Stimulated activated naive CD8-positive, alpha-beta T cell treated with anti-CD3 and anti-CD28 coated beads, Interleukin-15, Interleukin-2, amounts not matched to agents 100 ng/mL and 50 ng/mL, for 24 hours (primary cell): ENCODE results near the gene TENM3.

Source experiments
- H3K27ac Mint-ChIP-seq: one replicate; pipeline ENCODE4 v1.8.0; 2021; ENCODE audit warnings: mild to moderate bottlenecking, mixed read lengths
- H3K27me3 Mint-ChIP-seq: one replicate; pipeline ENCODE4 v1.8.0; 2021; ENCODE audit warnings: mixed read lengths
- H3K36me3 Mint-ChIP-seq: one replicate; pipeline ENCODE4 v1.8.0; 2021; ENCODE audit warnings: low read depth, mixed read lengths
- H3K4me1 Mint-ChIP-seq: one replicate; pipeline ENCODE4 v1.8.0; 2021; ENCODE audit warnings: low read depth, mixed read lengths
- H3K4me3 Mint-ChIP-seq: one replicate; pipeline ENCODE4 v1.8.0; 2021; ENCODE audit warnings: mild to moderate bottlenecking, mixed read lengths
- H3K9me3 Mint-ChIP-seq: one replicate; pipeline ENCODE4 v1.8.0; 2021; ENCODE audit warnings: mixed read lengths

TENM3 gene

GRCh38 chr4:182280436-182281111, 37.4 kb downstream of the TENM3 start:
- H3K4me3 Mint-ChIP-seq, result no peak overlapping the region
- H3K36me3 Mint-ChIP-seq, result no peaks in the 10 kb centered on the region
- H3K4me1 Mint-ChIP-seq, result no peaks in the 10 kb centered on the region
- peaks cover 3% of the 10 kb centered on the region for H3K9me3 Mint-ChIP-seq
- H3K27ac Mint-ChIP-seq, result no peak overlapping the region
- H3K27me3 Mint-ChIP-seq, result no peaks in the 10 kb centered on the region

GRCh38 chr4:182286035-182286434, 42.8 kb downstream of the TENM3 start:
- H3K4me1 Mint-ChIP-seq, result no peaks in the 10 kb centered on the region
- H3K27ac Mint-ChIP-seq, result no peak overlapping the region
- H3K36me3 Mint-ChIP-seq, result no peaks in the 10 kb centered on the region
- no peak overlapping the region for H3K4me3 Mint-ChIP-seq
- no peaks in the 10 kb centered on the region for H3K27me3 Mint-ChIP-seq
- peaks cover 10% of the 10 kb centered on the region for H3K9me3 Mint-ChIP-seq

- H3K4me3 Mint-ChIP-seq, result no peak overlapping the region
- H3K27me3 Mint-ChIP-seq, result no peaks in the 10 kb centered on the region
- H3K27ac Mint-ChIP-seq, result no peak overlapping the region
These were observed 43.7 kb downstream of the TENM3 start for GRCh38 chr4:182286931-182287330.

GRCh38 chr4:182288534-182288933, 45.3 kb downstream of the TENM3 start:
- no peak overlapping the region for H3K27ac Mint-ChIP-seq
- H3K27me3 Mint-ChIP-seq, result no peaks in the 10 kb centered on the region
- no peak overlapping the region for H3K4me3 Mint-ChIP-seq
- peaks cover 10% of the 10 kb centered on the region for H3K9me3 Mint-ChIP-seq
- no peaks in the 10 kb centered on the region for H3K36me3 Mint-ChIP-seq
- no peaks in the 10 kb centered on the region for H3K4me1 Mint-ChIP-seq

More at GRCh38 chr4:182286931-182287330, 43.7 kb downstream of the TENM3 start:
- Mint-ChIP-seq H3K36me3 (no peaks in the 10 kb centered on the region), H3K9me3 (peaks cover 10% of the 10 kb centered on the region), H3K4me1 (no peaks in the 10 kb centered on the region)

- H3K4me3 Mint-ChIP-seq, result no peak overlapping the region
- peaks cover 10% of the 10 kb centered on the region for H3K9me3 Mint-ChIP-seq
- H3K36me3 Mint-ChIP-seq, result no peaks in the 10 kb centered on the region
These were observed 46.6 kb downstream of the TENM3 start for GRCh38 chr4:182289809-182290208.

GRCh38 chr4:182291175-182291574, 48.0 kb downstream of the TENM3 start:
- H3K36me3 Mint-ChIP-seq, result no peaks in the 10 kb centered on the region
- no peak overlapping the region for H3K4me3 Mint-ChIP-seq

More at GRCh38 chr4:182289809-182290208, 46.6 kb downstream of the TENM3 start:
- Mint-ChIP-seq H3K4me1 (no peaks in the 10 kb centered on the region), H3K27me3 (no peaks in the 10 kb centered on the region), H3K27ac (no peak overlapping the region)

GRCh38 chr4:182291597-182292270, 48.5 kb downstream of the TENM3 start:
- Mint-ChIP-seq H3K27me3 (no peaks in the 10 kb centered on the region), H3K36me3 (no peaks in the 10 kb centered on the region), H3K4me1 (no peaks in the 10 kb centered on the region), H3K9me3 (peaks cover 6% of the 10 kb centered on the region), H3K27ac (no peak overlapping the region), H3K4me3 (no peak overlapping the region)

More at GRCh38 chr4:182291175-182291574, 48.0 kb downstream of the TENM3 start:
- peaks cover 6% of the 10 kb centered on the region for H3K9me3 Mint-ChIP-seq
- no peaks in the 10 kb centered on the region for H3K4me1 Mint-ChIP-seq
- H3K27ac Mint-ChIP-seq, result no peak overlapping the region
- H3K27me3 Mint-ChIP-seq, result no peaks in the 10 kb centered on the region

- H3K27ac Mint-ChIP-seq, result no peak overlapping the region
- H3K36me3 Mint-ChIP-seq, result no peaks in the 10 kb centered on the region
- peaks cover 6% of the 10 kb centered on the region for H3K9me3 Mint-ChIP-seq
- no peak overlapping the region for H3K4me3 Mint-ChIP-seq
- H3K27me3 Mint-ChIP-seq, result no peaks in the 10 kb centered on the region
- H3K4me1 Mint-ChIP-seq, result no peaks in the 10 kb centered on the region
These were observed 49.4 kb downstream of the TENM3 start for GRCh38 chr4:182292612-182293011.

GRCh38 chr4:182293691-182294255, 50.6 kb downstream of the TENM3 start:
- no peaks in the 10 kb centered on the region for H3K36me3 Mint-ChIP-seq
- H3K27ac Mint-ChIP-seq, result no peak overlapping the region
- peaks cover 3% of the 10 kb centered on the region for H3K9me3 Mint-ChIP-seq
- no peak overlapping the region for H3K4me3 Mint-ChIP-seq
- no peaks in the 10 kb centered on the region for H3K4me1 Mint-ChIP-seq
- H3K27me3 Mint-ChIP-seq, result no peaks in the 10 kb centered on the region

GRCh38 chr4:182294451-182294850, 51.2 kb downstream of the TENM3 start:
- H3K36me3 Mint-ChIP-seq, result no peaks in the 10 kb centered on the region
- H3K4me1 Mint-ChIP-seq, result no peaks in the 10 kb centered on the region
- no peaks in the 10 kb centered on the region for H3K27me3 Mint-ChIP-seq
- H3K4me3 Mint-ChIP-seq, result no peak overlapping the region
- H3K27ac Mint-ChIP-seq, result no peak overlapping the region
- H3K9me3 Mint-ChIP-seq, result peaks cover 3% of the 10 kb centered on the region

- H3K9me3 Mint-ChIP-seq, result no peaks in the 10 kb centered on the region
- no peaks in the 10 kb centered on the region for H3K27me3 Mint-ChIP-seq
- no peaks in the 10 kb centered on the region for H3K4me1 Mint-ChIP-seq
- H3K36me3 Mint-ChIP-seq, result no peaks in the 10 kb centered on the region
- no peak overlapping the region for H3K4me3 Mint-ChIP-seq
- H3K27ac Mint-ChIP-seq, result no peak overlapping the region
These were observed 54.5 kb downstream of the TENM3 start for GRCh38 chr4:182297659-182298058.

GRCh38 chr4:182301736-182302135, 58.5 kb downstream of the TENM3 start:
- H3K4me1 Mint-ChIP-seq, result no peaks in the 10 kb centered on the region
- no peaks in the 10 kb centered on the region for H3K27me3 Mint-ChIP-seq
- no peak overlapping the region for H3K4me3 Mint-ChIP-seq
- no peaks in the 10 kb centered on the region for H3K36me3 Mint-ChIP-seq
- no peak overlapping the region for H3K27ac Mint-ChIP-seq
- no peaks in the 10 kb centered on the region for H3K9me3 Mint-ChIP-seq

GRCh38 chr4:182303847-182304246, 60.6 kb downstream of the TENM3 start:
- Mint-ChIP-seq H3K9me3 (no peaks in the 10 kb centered on the region), H3K4me3 (no peak overlapping the region), H3K4me1 (no peaks in the 10 kb centered on the region), H3K36me3 (no peaks in the 10 kb centered on the region), H3K27me3 (no peaks in the 10 kb centered on the region), H3K27ac (no peak overlapping the region)

GRCh38 chr4:182306792-182307507, 63.7 kb downstream of the TENM3 start:
- H3K4me3 Mint-ChIP-seq, result no peak overlapping the region
- no peaks in the 10 kb centered on the region for H3K36me3 Mint-ChIP-seq
- no peaks in the 10 kb centered on the region for H3K27me3 Mint-ChIP-seq
- no peak overlapping the region for H3K27ac Mint-ChIP-seq
- H3K4me1 Mint-ChIP-seq, result no peaks in the 10 kb centered on the region
- peaks cover 3% of the 10 kb centered on the region for H3K9me3 Mint-ChIP-seq

- Mint-ChIP-seq H3K27ac (no peak overlapping the region), H3K27me3 (no peaks in the 10 kb centered on the region), H3K9me3 (peaks cover 3% of the 10 kb centered on the region), H3K4me1 (no peaks in the 10 kb centered on the region), H3K36me3 (no peaks in the 10 kb centered on the region), H3K4me3 (no peak overlapping the region)
These were observed 64.5 kb downstream of the TENM3 start for GRCh38 chr4:182307746-182308145.
